ENCODE measurements around the gene MYO5B. TPM values are rescaled to one million over a fixed set of nuclear protein-coding genes. Genes with fewer than 3 reads are reported as not detected.

The MYO5B gene
- total and polyA plus RNA-seq, 10 of the 15 experiments (the other 5 are each of a cell fraction or from before 2014, with no cell fraction given) = 2.5 to 4.5 (median 3.3) TPM

DNA sequence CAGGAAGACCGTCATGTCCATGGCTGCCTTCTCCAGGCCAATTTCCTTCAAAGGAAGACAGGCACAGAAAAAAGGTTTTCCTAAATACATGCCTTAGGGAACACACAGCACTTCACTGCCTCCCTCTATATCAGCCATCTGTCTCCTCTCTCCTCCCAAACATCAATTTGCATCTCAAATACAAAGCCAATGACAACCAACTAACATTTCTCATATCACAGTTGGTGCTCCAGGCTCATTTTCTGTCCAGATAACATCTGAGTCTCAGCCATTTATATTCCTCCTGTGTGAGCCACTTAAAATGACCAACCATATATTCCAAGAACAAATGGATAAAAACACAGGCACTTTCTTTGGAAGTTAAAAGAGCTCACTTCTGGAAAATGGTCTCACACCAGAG is 319.2 kb downstream of the MYO5B start (continued):
- TF ChIP-seq EED (IDR thresholded peaks at IDR 0.05; ENCODE audit: low read depth) (no peak), RAD51 (IDR thresholded peaks at IDR 0.05) (no peak), SMARCA5 (IDR thresholded peaks at IDR 0.05) (no peak), WRNIP1 (IDR thresholded peaks at IDR 0.05; ENCODE audit: borderline replicate concordance, low read depth, low read length) (no peak), CBFB (IDR thresholded peaks at IDR 0.05; ENCODE audit: low read depth) (no peak)

DNA sequence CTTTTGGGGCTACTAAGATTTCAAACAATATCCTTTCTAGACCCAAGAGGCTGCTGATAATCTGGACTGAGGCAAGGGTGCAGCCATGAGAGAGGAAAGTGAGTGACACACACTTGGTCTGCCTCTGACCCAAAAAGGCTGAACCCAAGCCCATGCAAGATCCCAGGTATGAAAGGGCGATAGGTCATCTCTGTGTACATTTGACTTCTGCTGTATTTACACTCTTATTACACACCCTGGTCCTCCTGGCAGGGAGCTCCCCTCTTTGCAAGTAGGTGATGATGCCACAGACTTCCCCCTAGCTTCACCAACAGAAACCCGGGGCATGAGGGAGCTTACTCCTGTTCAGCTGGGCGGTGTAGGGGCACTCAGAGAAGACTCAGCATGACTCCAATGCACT is 319.8 kb downstream of the MYO5B start:
- Histone ChIP-seq H2AFZ (ENCODE audit: control insufficient read depth, low read depth, low read length) (no peak overlapping the region), H3K4me3 (no peak overlapping the region), H4K20me1 (ENCODE audit: control insufficient read depth, insufficient read depth) (no peaks in the 10 kb centered on the region), H3K9ac (ENCODE audit: control insufficient read depth, insufficient read depth, low read length) (no peak overlapping the region), H3K27ac (ENCODE audit: control insufficient read depth, insufficient read depth) (no peak overlapping the region), H3K79me2 (ENCODE audit: control insufficient read depth, insufficient read depth, low read length) (no peaks in the 10 kb centered on the region), H3K4me2 (ENCODE audit: control insufficient read depth, insufficient read depth) (no peak overlapping the region), H3K4me1 (ENCODE audit: control insufficient read depth, insufficient read depth, low read length) (peaks cover 3% of the 10 kb centered on the region), H3K9me3 (replicated peaks; ENCODE audit: control insufficient read depth, insufficient read depth, low read length) (no peaks in the 10 kb centered on the region), H3K36me3 (ENCODE audit: control insufficient read depth in 2 of 2, insufficient read depth in 2 of 2, low read length in 1 of 2) (no peaks in the 10 kb centered on the region), H3K27me3 (replicated peaks in 1 of 2; ENCODE audit: control insufficient read depth in 2 of 2, insufficient read depth in 2 of 2, low read length in 1 of 2) (peaks cover 0 to 4% of the 10 kb centered on the region in 2 experiments; a peak in 1 of 4 replicates)
- ChIA-PET POLR2A (no interaction called here), CTCF (interaction anchor here (0.6 to 1.3 kb wide), 2 partner anchors 269 to 365 kb away, joined by 3 read pairs; no protein-coding TSS in a partner anchor), RAD21 (ENCODE audit: unreplicated experiment) (no interaction called here), SMC1A (ENCODE audit: uncharacterized antibody, unreplicated experiment) (no interaction called here)
- no peak for ATAC-seq
- in situ Hi-C loops (cut with MboI) = no loop called here
- WGBS (ENCODE audit: insufficient coverage, insufficient replicate concordance, low lambda C conversion rate, missing lambda C conversion rate) = 50% methylated on average over 3 of the region's 3 CpGs
- DNase-seq (ENCODE audit: low read depth, low spot score) = no peak
- no TSS peak for BruUV-seq (replicated peaks)
- TF ChIP-seq EED (IDR thresholded peaks at IDR 0.05; ENCODE audit: low read depth) (no peak), HCFC1 (IDR thresholded peaks at IDR 0.05; ENCODE audit: low read length) (no peak), NBN (IDR thresholded peaks at IDR 0.05) (no peak), JUNB (IDR thresholded peaks at IDR 0.05) (no peak), HDGF (IDR thresholded peaks at IDR 0.05) (no peak)
- TF ChIP-seq, protein P1, sequence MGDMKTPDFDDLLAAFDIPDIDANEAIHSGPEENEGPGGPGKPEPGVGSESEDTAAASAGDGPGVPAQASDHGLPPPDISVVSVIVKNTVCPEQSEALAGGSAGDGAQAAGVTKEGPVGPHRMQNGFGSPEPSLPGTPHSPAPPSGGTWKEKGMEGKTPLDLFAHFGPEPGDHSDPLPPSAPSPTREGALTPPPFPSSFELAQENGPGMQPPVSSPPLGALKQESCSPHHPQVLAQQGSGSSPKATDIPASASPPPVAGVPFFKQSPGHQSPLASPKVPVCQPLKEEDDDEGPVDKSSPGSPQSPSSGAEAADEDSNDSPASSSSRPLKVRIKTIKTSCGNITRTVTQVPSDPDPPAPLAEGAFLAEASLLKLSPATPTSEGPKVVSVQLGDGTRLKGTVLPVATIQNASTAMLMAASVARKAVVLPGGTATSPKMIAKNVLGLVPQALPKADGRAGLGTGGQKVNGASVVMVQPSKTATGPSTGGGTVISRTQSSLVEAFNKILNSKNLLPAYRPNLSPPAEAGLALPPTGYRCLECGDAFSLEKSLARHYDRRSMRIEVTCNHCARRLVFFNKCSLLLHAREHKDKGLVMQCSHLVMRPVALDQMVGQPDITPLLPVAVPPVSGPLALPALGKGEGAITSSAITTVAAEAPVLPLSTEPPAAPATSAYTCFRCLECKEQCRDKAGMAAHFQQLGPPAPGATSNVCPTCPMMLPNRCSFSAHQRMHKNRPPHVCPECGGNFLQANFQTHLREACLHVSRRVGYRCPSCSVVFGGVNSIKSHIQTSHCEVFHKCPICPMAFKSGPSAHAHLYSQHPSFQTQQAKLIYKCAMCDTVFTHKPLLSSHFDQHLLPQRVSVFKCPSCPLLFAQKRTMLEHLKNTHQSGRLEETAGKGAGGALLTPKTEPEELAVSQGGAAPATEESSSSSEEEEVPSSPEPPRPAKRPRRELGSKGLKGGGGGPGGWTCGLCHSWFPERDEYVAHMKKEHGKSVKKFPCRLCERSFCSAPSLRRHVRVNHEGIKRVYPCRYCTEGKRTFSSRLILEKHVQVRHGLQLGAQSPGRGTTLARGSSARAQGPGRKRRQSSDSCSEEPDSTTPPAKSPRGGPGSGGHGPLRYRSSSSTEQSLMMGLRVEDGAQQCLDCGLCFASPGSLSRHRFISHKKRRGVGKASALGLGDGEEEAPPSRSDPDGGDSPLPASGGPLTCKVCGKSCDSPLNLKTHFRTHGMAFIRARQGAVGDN (IDR thresholded peaks at IDR 0.05) = no peak
- TF ChIP-seq, protein P2, sequence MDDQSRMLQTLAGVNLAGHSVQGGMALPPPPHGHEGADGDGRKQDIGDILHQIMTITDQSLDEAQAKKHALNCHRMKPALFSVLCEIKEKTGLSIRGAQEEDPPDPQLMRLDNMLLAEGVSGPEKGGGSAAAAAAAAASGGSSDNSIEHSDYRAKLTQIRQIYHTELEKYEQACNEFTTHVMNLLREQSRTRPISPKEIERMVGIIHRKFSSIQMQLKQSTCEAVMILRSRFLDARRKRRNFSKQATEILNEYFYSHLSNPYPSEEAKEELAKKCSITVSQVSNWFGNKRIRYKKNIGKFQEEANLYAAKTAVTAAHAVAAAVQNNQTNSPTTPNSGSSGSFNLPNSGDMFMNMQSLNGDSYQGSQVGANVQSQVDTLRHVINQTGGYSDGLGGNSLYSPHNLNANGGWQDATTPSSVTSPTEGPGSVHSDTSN (IDR thresholded peaks at IDR 0.05; ENCODE audit: insufficient replicate concordance, low read depth, low read length) = no peak
- intact Hi-C loops (cut with micrococcal nuclease; ENCODE audit: unreplicated experiment) = no loop called here
- FAIRE-seq = no peak
